T-helper 1 cell treated with Interleukin-12 subunit alpha and Interleukin-12 subunit beta and Interleukin-4 antibody, amounts not matched to agents 30 μg/mL and 1 μg/mL, for 36 hours (primary cell): ENCODE data around the gene KRTAP4-16.
"Not testable (repeated sequence)": the region's sequence is repeated elsewhere in the genome, so short reads cannot be mapped to it uniquely, and the experiment has no call there.

Experiments used
- H3K27ac Mint-ChIP-seq: one replicate; pipeline ENCODE4 v1.8.0; 2021; ENCODE audit warnings: mild to moderate bottlenecking, mixed read lengths
- H3K27me3 Mint-ChIP-seq: one replicate; pipeline ENCODE4 v1.8.0; 2021; ENCODE audit warnings: low read depth, mixed read lengths
- H3K36me3 Mint-ChIP-seq: one replicate; pipeline ENCODE4 v1.8.0; 2021; ENCODE audit warnings: low read depth, mixed read lengths
- H3K4me1 Mint-ChIP-seq: one replicate; pipeline ENCODE4 v1.8.0; 2021; ENCODE audit warnings: low read depth, mixed read lengths
- H3K4me3 Mint-ChIP-seq: one replicate; pipeline ENCODE4 v1.8.0; 2021; ENCODE audit warnings: mild to moderate bottlenecking, moderate library complexity, mixed read lengths
- H3K9me3 Mint-ChIP-seq: one replicate; pipeline ENCODE4 v1.8.0; 2021; ENCODE audit warnings: mixed read lengths

Gene KRTAP4-16

GRCh38 chr17:41101586-41102259 is at the start of gene KRTAP4-16:
TSS of gene KRTAP4-16 (minus strand) at chr17:41102209. CDS start at chr17:41102209, 0 bp downstream.
- Mint-ChIP-seq H3K27ac (no peak within 1 kb of the TSS), H3K4me1 (no peaks in the 10 kb centered on the region), H3K4me3 (no peak within 1 kb of the TSS), H3K9me3 (no peaks in the 10 kb centered on the region), H3K27me3 (peaks cover 3% of the 10 kb centered on the region), H3K36me3 (no peaks in the 10 kb centered on the region)

GRCh38 chr17:41151525-41151924 is 49.5 kb upstream of the KRTAP4-16 start:
- H3K9me3 Mint-ChIP-seq, result no peaks in the 10 kb centered on the region
- peaks cover 14% of the 10 kb centered on the region for H3K27me3 Mint-ChIP-seq
- H3K4me1 Mint-ChIP-seq, result no peaks in the 10 kb centered on the region
- H3K36me3 Mint-ChIP-seq, result no peaks in the 10 kb centered on the region
- no peak overlapping the region for H3K4me3 Mint-ChIP-seq
- H3K27ac Mint-ChIP-seq, result no peak overlapping the region

GRCh38 chr17:41150026-41150425 is 48.0 kb upstream of the KRTAP4-16 start:
- Mint-ChIP-seq H3K27me3 (peaks cover 6% of the 10 kb centered on the region), H3K36me3 (no peaks in the 10 kb centered on the region), H3K9me3 (no peaks in the 10 kb centered on the region)

GRCh38 chr17:41149652-41149985 is 47.6 kb upstream of the KRTAP4-16 start, which contains the start of gene KRTAP4-5:
TSS of gene KRTAP4-5 (minus strand) at chr17:41149825. CDS start at chr17:41149767, 58 bp downstream.
- peaks cover 7% of the 10 kb centered on the region for H3K27me3 Mint-ChIP-seq
- no peaks in the 10 kb centered on the region for H3K4me1 Mint-ChIP-seq
- no peaks in the 10 kb centered on the region for H3K36me3 Mint-ChIP-seq
- no peak within 1 kb of the TSS for H3K27ac Mint-ChIP-seq
- H3K4me3 Mint-ChIP-seq, result no peak within 1 kb of the TSS
- H3K9me3 Mint-ChIP-seq, result no peaks in the 10 kb centered on the region

More at GRCh38 chr17:41150026-41150425, 48.0 kb upstream of the KRTAP4-16 start:
- Mint-ChIP-seq H3K27ac (no peak overlapping the region), H3K4me1 (no peaks in the 10 kb centered on the region), H3K4me3 (no peak overlapping the region)

- not testable (repeated sequence) for H3K36me3 Mint-ChIP-seq, H3K4me1 Mint-ChIP-seq, H3K27ac Mint-ChIP-seq, H3K9me3 Mint-ChIP-seq, H3K4me3 Mint-ChIP-seq, H3K27me3 Mint-ChIP-seq
Observed at GRCh38 chr17:41148971-41149651, 47.1 kb upstream of the KRTAP4-16 start.

GRCh38 chr17:41147531-41148204 is 45.7 kb upstream of the KRTAP4-16 start:
- no peaks in the 10 kb centered on the region for H3K36me3 Mint-ChIP-seq
- H3K27ac Mint-ChIP-seq, result no peak overlapping the region
- peaks cover 10% of the 10 kb centered on the region for H3K9me3 Mint-ChIP-seq
- H3K4me1 Mint-ChIP-seq, result no peaks in the 10 kb centered on the region
- peaks cover 4% of the 10 kb centered on the region for H3K27me3 Mint-ChIP-seq
- no peak overlapping the region for H3K4me3 Mint-ChIP-seq

- no peaks in the 10 kb centered on the region for H3K36me3 Mint-ChIP-seq
- no peak overlapping the region for H3K4me3 Mint-ChIP-seq
- no peak overlapping the region for H3K27ac Mint-ChIP-seq
- H3K9me3 Mint-ChIP-seq, result peaks cover 23% of the 10 kb centered on the region
- H3K4me1 Mint-ChIP-seq, result no peaks in the 10 kb centered on the region
- H3K27me3 Mint-ChIP-seq, result peaks cover 4% of the 10 kb centered on the region
Observed at GRCh38 chr17:41145261-41145660, 43.3 kb upstream of the KRTAP4-16 start.

GRCh38 chr17:41144846-41145245 is 42.8 kb upstream of the KRTAP4-16 start:
- H3K4me3 Mint-ChIP-seq, result no peak overlapping the region
- H3K4me1 Mint-ChIP-seq, result no peaks in the 10 kb centered on the region
- H3K9me3 Mint-ChIP-seq, result peaks cover 23% of the 10 kb centered on the region
- H3K27me3 Mint-ChIP-seq, result peaks cover 4% of the 10 kb centered on the region
- no peaks in the 10 kb centered on the region for H3K36me3 Mint-ChIP-seq
- H3K27ac Mint-ChIP-seq, result no peak overlapping the region

- H3K27ac Mint-ChIP-seq, result no peak overlapping the region
- peaks cover 2% of the 10 kb centered on the region for H3K36me3 Mint-ChIP-seq
- peaks cover 4% of the 10 kb centered on the region for H3K27me3 Mint-ChIP-seq
- H3K4me1 Mint-ChIP-seq, result no peaks in the 10 kb centered on the region
- no peak overlapping the region for H3K4me3 Mint-ChIP-seq
- H3K9me3 Mint-ChIP-seq, result peaks cover 31% of the 10 kb centered on the region
Observed at GRCh38 chr17:41141361-41141760, 39.4 kb upstream of the KRTAP4-16 start.

GRCh38 chr17:41140360-41141131 is 38.5 kb upstream of the KRTAP4-16 start, which contains the start of gene KRTAP4-6:
TSS of gene KRTAP4-6 (minus strand) at chr17:41140544. CDS start at chr17:41140487, 57 bp downstream.
- Mint-ChIP-seq H3K27ac (no peak within 1 kb of the TSS), H3K36me3 (peaks cover 2% of the 10 kb centered on the region), H3K27me3 (peaks cover 4% of the 10 kb centered on the region), H3K9me3 (peaks cover 31% of the 10 kb centered on the region), H3K4me1 (no peaks in the 10 kb centered on the region), H3K4me3 (no peak within 1 kb of the TSS)

- not testable (repeated sequence) for H3K4me3 Mint-ChIP-seq, H3K27ac Mint-ChIP-seq, H3K27me3 Mint-ChIP-seq, H3K4me1 Mint-ChIP-seq, H3K36me3 Mint-ChIP-seq
- H3K9me3 Mint-ChIP-seq, result peaks cover 31% of the 10 kb centered on the region
Observed at GRCh38 chr17:41139865-41140264, 37.9 kb upstream of the KRTAP4-16 start.

- no peak overlapping the region for H3K4me3 Mint-ChIP-seq
- H3K9me3 Mint-ChIP-seq, result peaks cover 4% of the 10 kb centered on the region
- peaks cover 2% of the 10 kb centered on the region for H3K27me3 Mint-ChIP-seq
- no peaks in the 10 kb centered on the region for H3K36me3 Mint-ChIP-seq
- no peaks in the 10 kb centered on the region for H3K4me1 Mint-ChIP-seq
- no peak overlapping the region for H3K27ac Mint-ChIP-seq
Observed at GRCh38 chr17:41133880-41134735, 32.1 kb upstream of the KRTAP4-16 start.

- Mint-ChIP-seq H3K36me3 (no peaks in the 10 kb centered on the region), H3K4me1 (no peaks in the 10 kb centered on the region), H3K27ac (no peak overlapping the region), H3K27me3 (peaks cover 5% of the 10 kb centered on the region), H3K4me3 (no peak overlapping the region), H3K9me3 (no peaks in the 10 kb centered on the region)
Observed at GRCh38 chr17:41131979-41132378, 30.0 kb upstream of the KRTAP4-16 start.
